Psoas muscle (tissue), 8 donors: ENCODE results near the gene TRAF2. TPM values are rescaled to one million over a fixed set of nuclear protein-coding genes. Genes with fewer than 3 reads are reported as not detected.

ENCODE experiments used
- ATAC-seq, 4 donors: fragments of 200-7000 bp; cut with Tn5 transposase; one replicate each; pipeline ENCODE4 v1.9.1; 2020; ENCODE audit warnings: moderate library complexity in 3 of 4, mild to moderate bottlenecking in 2 of 4
- DNase-seq, 2 donors: peaks; one replicate each; pipeline ENCODE4 v3.0.0-alpha.2; 2020
- H3K27ac ChIP-seq: fragments of 200-600 bp; one replicate; pipeline ENCODE4 v1.8.0; 2022
- H3K27me3 ChIP-seq, 3 donors: fragments of 200-600 bp in 1 of 3; one replicate each; pipeline versions ENCODE4 v1.6.1 to v1.8.0; 2013 to 2022; ENCODE audit warnings: low read length in 2 of 3, mild to moderate bottlenecking in 2 of 3, moderate library complexity in 1 of 3; ENCODE audit not compliant: insufficient read depth in 3 of 3
- H3K36me3 ChIP-seq, 2 donors: fragments of 200-600 bp in 1 of 2; one replicate each; pipeline versions ENCODE4 v1.6.1 to v1.8.0; 2013 to 2022; ENCODE audit warnings: low read depth in 1 of 2, mild to moderate bottlenecking in 1 of 2, moderate library complexity in 1 of 2; ENCODE audit not compliant: insufficient read depth in 1 of 2
- H3K4me1 ChIP-seq: fragments of 200-600 bp; one replicate; pipeline ENCODE4 v1.8.0; 2022
- H3K4me3 ChIP-seq: fragments of 200-600 bp; one replicate; pipeline ENCODE4 v1.8.0; 2022; ENCODE audit warnings: mild to moderate bottlenecking
- H3K9me3 ChIP-seq: fragments of 200-600 bp; one replicate; pipeline ENCODE4 v1.8.0; 2022
- CTCF ChIP-seq: fragments of 200-600 bp; IDR thresholded peaks from one replicate; pipeline ENCODE4 v1.8.0; 2022; ENCODE audit warnings: antibody characterized with exemption
- WGBS, 3 donors: extraction: QIAGEN DNeasy Blood & Tissue Kit; methylation state at CpG; one replicate each; pipeline versions ENCODE4 v1.1.6 to v1.1.7; 2013; 5-methylcytosine and 5-hydroxymethylcytosine counted together
- intact Hi-C, 2 donors: fragments of 100-400 bp; cut with DNase I; formaldehyde crosslinking; loops; one replicate each; pipeline versions ENCODE4 v1.11.0 to v1.14.2; 2022
- polyA plus RNA-seq, 3 donors: library from polyadenylated mRNA; stranded (reverse); fragments of 200-250 nt; gene quantifications; one replicate each; pipeline ENCODE4 v1.2.3, GENCODE V29; 2013
- total RNA-seq, 4 donors: library from RNA; stranded (reverse); fragmentation: NEBNext Ultra II Directional in 2 of 4; extraction: Animal tissue kit (Norgen Biotek cat#: 25700) in 2 of 4; gene quantifications; one replicate each; pipeline versions ENCODE4 v1.2.1 to v1.2.4, GENCODE V29; 2021 to 2023
- donor health status: healthy with polysubstance abuse.
- donor health status: DM: no; HTN: no; CAD: no; lungs with moderate emphysema.
- donor health status: Bipolar disorder and iron deficiency.
- donor health status: healthy.
- donor health status: DM: yes; HTN: yes; CAD: no.
- donor health status: DM: no; HTN: no; CAD: no.
- donor health status: DM: no; HTN: no; CAD: no.
- donor health status: DM: yes; HTN: yes; CAD: no.

TRAF2 gene
- total and polyA plus RNA-seq, 7 donors: 5.4 to 15.9 (median 10.3) TPM

DNA sequence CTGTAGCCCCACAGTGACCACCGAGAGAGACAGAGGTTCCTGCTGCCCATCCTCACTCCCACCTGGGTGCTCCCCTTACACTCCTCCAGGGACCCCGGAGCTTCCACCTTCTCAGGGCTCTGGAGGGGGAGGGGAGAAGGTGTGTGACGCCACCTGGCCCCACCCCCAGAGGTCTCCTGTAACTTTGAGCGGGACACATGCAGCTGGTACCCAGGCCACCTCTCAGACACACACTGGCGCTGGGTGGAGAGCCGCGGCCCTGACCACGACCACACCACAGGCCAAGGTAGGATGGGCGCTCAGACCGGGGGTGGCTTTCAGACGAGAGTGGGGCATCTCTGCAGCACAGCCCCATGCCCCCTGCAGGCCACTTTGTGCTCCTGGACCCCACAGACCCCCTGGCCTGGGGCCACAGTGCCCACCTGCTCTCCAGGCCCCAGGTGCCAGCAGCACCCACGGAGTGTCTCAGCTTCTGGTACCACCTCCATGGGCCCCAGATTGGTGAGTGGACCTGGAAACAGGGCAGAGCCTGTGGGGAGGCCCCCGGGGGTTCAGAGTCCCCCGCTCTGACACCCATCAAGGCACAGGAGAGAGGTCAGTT, 29.7 kb upstream of the TRAF2 start:
- ATAC-seq (no peak), DNase-seq (peak in 1 of 2 donors; percentile 52)
- TF ChIP-seq CTCF: no peak
- intact Hi-C loops: no loop called here
- Histone ChIP-seq H3K4me1 (peaks cover 20% of the 10 kb centered on the region), H3K27me3 (no peaks in the 10 kb centered on the region), H3K9me3 (no peaks in the 10 kb centered on the region), H3K36me3 (peaks cover 0 to 19% of the 10 kb centered on the region in 2 donors), H3K4me3 (no peak overlapping the region), H3K27ac (no peak overlapping the region)
- WGBS, 3 donors: 76 to 83% (median 81%) methylated on average over 14 of the region's 14 CpGs

GRCh38 chr9:136857166-136857565, 29.1 kb upstream of the TRAF2 start:
- DNase-seq: no peak
- intact Hi-C loops: no loop called here
- no peak for TF ChIP-seq CTCF

GRCh38 chr9:136857581-136858412, 28.5 kb upstream of the TRAF2 start:
- no peaks in the 10 kb centered on the region for H3K9me3 ChIP-seq
- WGBS, 3 donors: 82 to 89% (median 85%) methylated on average over 15 to 29 of the region's 29 CpGs
- H3K4me3 ChIP-seq: no peak overlapping the region
- H3K27ac ChIP-seq: no peak overlapping the region
- H3K36me3 ChIP-seq: peaks cover 0 to 26% of the 10 kb centered on the region in 2 donors
- intact Hi-C loops: no loop called here
- ATAC-seq (peak in 1 of 4 donors; percentile 3), DNase-seq (peak in 1 of 2 donors; percentile 46)
- H3K4me1 ChIP-seq: peaks cover 14% of the 10 kb centered on the region
- no peaks in the 10 kb centered on the region for H3K27me3 ChIP-seq
- TF ChIP-seq CTCF: no peak

More at GRCh38 chr9:136857166-136857565, 29.1 kb upstream of the TRAF2 start:
- ATAC-seq: no peak
- Histone ChIP-seq H3K4me1 (peaks cover 15% of the 10 kb centered on the region), H3K36me3 (peaks cover 0 to 19% of the 10 kb centered on the region in 2 donors), H3K9me3 (no peaks in the 10 kb centered on the region), H3K4me3 (no peak overlapping the region), H3K27ac (no peak overlapping the region), H3K27me3 (no peaks in the 10 kb centered on the region)
- 79 to 81% (median 80%) methylated on average over 16 to 19 of the region's 19 CpGs for WGBS, 3 donors

- H3K4me3 ChIP-seq: no peak overlapping the region
- WGBS, 3 donors: 86 to 97% (median 91%) methylated on average over 14 to 15 of the region's 15 CpGs
- H3K27ac ChIP-seq: no peak overlapping the region
- H3K36me3 ChIP-seq: peaks cover 3 to 32% of the 10 kb centered on the region in 2 donors
- ATAC-seq (peak in 1 of 4 donors; percentile 4), DNase-seq (peak in 1 of 2 donors; percentile 15)
- no peaks in the 10 kb centered on the region for H3K27me3 ChIP-seq
- H3K4me1 ChIP-seq: peaks cover 18% of the 10 kb centered on the region
- no peak for TF ChIP-seq CTCF
- intact Hi-C loops: no loop called here
- no peaks in the 10 kb centered on the region for H3K9me3 ChIP-seq
Observed at GRCh38 chr9:136858452-136858843, 27.9 kb upstream of the TRAF2 start.
